GM19468 (cell line): ENCODE results near the gene NINL.
"Not testable (repeated sequence)": the region's sequence is repeated elsewhere in the genome, so short reads cannot be mapped to it uniquely, and the experiment has no call there.

Experiments used
- ATAC-seq: cut with Tn5 transposase; IDR thresholded peaks from one replicate; pipeline ENCODE4 v1.9.1; 2021; ENCODE audit warnings: mild to moderate bottlenecking, moderate library complexity, moderate number of reproducible peaks; ENCODE audit not compliant: unreplicated experiment; ENCODE audit errors: extremely low read depth

Gene NINL

DNA sequence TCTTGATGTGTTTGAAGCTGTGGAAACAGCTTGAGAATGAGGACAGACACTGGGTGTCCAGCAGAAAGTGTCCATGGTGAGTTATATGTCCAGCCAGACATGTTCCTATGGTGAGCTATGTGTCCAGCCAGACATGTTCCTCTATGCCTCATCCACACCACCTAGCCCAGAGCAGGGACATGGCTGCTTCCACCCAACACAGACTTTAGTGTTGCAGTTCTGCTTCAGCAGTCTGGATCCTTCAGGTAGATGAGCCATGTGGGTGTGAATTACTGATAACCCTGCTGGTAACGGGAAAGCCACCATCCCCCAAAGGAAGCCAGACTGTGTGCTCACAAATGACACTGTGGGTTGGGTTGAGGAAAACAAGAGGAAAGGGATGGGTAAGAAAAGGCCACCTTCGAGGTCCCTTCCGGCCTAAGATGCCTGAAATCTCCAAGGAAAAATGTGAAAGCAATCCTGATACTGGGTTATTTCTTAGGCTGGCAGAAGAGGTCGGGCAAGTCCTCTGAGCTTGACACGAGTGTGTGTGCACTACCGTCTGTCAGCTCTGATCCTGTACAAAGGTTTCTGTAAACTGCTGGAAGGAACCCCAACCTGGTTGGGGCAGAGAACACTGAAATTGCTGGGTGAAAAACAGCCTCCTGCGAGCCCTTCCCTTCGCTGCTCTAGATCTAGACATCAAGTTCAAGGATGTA, 77.8 kb downstream of the NINL start:
- no peak for ATAC-seq

GRCh38 chr20:25504366-25505135, 80.8 kb downstream of the NINL start:
- no peak for ATAC-seq

DNA sequence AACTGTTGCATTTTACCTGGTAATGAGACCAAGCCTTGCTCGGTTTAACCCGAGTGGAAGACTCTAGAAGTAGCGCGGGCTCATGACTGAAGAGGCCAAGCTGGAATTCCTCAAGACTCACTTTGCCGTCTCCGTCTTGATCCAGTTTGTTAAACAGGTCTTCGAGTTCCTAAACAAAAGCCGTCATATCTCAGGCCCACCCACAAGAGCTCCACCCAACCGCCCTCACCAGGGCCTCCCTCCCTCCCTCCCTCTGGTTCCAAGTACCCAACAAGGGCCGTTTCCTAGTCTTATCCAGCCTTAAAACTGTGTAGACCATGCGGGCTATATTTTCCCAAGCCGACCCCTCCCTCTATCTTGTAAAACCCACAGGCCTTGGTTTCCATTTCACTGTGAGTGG, 81.4 kb downstream of the NINL start:
- no peak for ATAC-seq

- ATAC-seq, result not testable (repeated sequence)
Measured at GRCh38 chr20:25503051-25503639, 82.2 kb downstream of the NINL start.

- no peak for ATAC-seq
Measured at GRCh38 chr20:25500880-25501351, 84.4 kb downstream of the NINL start.

DNA sequence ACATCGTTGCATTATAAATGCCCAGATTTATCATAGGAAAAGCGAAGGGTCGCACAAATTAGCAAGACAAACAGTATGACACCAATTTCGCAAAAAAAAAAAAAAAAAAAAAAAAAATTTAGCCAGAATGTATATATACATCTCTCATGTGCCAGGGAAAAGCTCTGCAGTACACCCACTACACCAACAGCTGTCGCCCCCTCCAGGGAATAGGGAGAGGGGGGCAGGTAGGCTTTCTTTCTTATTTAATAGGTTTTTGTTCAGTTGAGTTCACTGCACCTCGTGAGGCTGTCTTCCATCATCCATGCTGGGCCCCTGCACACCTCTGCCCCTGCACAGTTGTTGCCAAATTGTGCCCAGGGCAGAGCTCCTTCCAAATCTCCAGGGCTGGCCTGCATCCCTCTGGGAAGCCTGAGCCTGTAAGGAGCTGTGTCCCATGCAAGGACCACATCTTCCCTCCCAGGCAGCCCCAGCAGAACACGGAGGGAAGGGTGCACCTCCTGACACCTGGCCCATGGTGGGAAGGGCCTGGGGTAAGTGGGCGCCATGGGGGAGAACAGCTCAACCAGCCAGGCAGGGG, 85.4 kb downstream of the NINL start:
- no peak for ATAC-seq

DNA sequence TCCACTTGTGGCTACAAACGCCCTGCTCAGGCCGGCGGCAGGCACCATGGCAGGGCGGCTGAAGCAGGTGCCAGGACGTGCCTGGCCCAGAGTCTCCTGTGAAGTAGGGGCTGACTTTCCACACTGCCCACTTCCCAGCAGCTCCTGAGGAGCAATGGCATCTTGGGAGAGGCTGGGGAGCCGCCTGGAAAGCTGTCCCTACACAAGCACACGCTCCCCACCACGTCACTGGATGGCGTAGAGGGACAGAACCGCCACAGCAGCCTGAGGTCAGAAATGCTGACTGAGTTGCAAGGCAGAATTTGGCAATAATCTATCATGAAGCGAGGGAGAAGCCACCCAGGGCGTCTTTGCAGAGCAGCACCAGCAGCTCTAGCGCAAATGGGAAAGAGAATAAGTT, 86.3 kb downstream of the NINL start:
- ATAC-seq, result no peak

GRCh38 chr20:25498280-25498606, 87.1 kb downstream of the NINL start:
- ATAC-seq, result no peak

- ATAC-seq, result no peak
Measured at GRCh38 chr20:25497586-25498279, 87.6 kb downstream of the NINL start.

- no peak for ATAC-seq
Measured at GRCh38 chr20:25496968-25497401, 88.3 kb downstream of the NINL start.

DNA sequence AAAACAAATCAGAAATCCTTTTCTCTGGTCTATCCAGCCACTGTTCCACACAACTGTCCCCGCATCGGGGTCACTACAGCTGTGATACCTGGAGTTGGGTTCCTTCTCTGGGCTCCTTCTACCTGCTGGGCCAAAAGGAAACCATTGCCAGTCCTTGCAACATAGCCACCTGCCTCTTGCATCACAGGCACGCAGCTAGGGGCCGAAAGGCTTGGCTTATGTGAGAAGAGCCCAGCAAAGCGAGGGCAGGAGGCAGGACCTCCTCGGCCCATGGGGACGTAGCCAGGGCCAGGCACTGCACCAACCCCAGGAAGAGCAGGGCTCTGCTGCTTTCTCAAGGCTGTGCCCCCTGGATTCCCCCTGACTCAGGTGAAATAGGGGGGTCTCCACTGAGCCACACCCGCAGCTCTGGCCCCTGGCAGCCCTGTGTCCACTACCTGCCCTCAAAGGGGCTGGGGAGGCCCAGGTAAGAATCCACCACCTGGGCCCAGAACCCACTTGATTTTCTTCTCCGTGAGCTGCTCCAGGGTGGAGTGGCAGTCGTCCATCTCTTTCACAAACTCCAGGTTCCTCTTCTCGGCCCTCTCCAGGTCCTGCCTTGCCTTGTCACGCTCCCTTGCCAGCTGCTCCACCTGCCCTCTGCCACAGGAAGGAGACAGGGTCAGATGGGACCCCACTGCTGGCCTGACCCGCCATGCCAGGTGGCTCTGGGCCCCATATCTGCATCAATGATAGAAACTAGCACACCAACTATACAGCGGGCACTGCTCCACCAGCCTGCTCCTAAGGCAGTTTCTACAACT, 89.0 kb downstream of the NINL start:
- no peak for ATAC-seq

- no peak for ATAC-seq
Measured at GRCh38 chr20:25495189-25495824, 90.0 kb downstream of the NINL start.

DNA sequence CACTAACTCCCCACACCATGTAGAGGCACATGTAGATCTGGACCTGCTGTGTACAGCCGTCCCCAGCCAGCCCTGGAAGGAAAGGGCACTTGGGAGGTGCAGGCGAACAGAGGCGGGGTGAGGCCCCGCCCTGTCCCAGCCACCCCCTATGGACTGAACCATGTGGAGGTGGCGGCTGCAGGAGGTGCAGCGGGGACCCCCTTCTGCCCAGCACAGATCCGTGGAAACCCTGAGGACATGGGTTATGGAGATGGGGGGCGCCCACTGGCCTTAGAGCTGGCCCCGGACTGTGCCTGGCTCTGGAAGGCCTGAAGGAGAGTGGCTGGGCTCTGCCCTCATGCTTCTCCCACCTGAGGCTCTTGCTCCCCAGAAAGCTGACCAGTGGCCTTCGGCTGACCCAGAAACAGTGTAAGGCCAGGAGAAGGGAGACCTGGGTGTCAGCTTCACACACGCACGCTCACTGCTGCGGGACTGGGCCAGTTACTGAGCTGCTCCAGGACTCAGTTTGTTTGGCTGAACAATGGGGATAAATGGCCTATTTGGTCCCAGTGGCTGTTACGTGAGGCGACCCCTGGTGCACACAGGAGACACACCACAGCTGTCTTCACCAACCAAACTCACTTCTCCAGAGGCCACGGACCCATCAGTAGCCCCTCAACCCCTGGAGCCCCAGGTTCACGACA, 90.7 kb downstream of the NINL start:
- no peak for ATAC-seq

- ATAC-seq, result no peak
Measured at GRCh38 chr20:25493748-25494505, 91.4 kb downstream of the NINL start.

DNA sequence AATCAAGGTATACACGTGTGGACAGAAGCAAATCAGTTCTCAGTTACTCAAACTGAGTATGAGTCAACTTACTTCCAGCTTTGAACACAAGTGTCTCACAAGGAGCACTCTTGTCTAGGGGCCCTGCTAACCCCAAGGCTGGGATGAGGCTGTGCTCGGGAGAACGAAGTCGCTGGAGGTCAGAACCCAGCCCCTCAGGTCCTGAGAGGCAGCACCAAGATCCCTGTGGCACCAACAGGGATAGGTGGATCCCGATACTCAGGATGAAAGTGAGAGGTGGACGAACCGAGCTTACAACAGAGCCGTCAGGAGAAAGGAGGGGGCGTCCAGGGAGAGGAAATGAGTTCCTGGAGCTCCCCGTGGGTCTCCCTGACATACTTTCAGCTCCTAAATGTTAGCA, 92.2 kb downstream of the NINL start:
- ATAC-seq, result no peak

DNA sequence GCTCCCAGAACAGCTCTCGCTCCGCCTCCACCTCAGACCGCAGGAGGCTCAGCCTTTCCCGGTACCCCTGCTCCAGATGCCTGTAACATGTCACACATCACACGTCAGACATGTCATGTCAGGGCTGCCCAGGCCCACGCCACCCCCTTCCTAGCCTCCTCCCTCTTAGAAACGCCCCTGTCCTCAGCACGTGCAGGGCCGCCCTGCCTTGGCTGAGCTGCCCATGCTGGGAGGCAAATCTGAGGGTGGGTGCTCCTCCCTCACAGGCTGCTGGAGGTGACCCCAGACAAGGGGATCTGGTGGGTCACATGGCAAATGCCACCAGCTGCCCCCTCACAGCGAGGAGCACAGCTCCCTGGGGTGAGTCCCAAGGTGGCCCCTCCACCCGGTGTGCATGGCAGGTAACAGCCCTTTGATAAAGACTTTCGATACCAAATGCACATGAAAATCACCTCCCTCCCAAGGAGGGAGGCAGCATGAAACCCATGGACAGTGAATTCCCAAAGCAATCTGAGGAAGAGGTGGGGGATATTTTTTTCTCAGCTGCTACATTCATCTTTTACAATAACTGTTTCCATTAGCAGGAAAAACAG, 93.8 kb downstream of the NINL start:
- no peak for ATAC-seq

DNA sequence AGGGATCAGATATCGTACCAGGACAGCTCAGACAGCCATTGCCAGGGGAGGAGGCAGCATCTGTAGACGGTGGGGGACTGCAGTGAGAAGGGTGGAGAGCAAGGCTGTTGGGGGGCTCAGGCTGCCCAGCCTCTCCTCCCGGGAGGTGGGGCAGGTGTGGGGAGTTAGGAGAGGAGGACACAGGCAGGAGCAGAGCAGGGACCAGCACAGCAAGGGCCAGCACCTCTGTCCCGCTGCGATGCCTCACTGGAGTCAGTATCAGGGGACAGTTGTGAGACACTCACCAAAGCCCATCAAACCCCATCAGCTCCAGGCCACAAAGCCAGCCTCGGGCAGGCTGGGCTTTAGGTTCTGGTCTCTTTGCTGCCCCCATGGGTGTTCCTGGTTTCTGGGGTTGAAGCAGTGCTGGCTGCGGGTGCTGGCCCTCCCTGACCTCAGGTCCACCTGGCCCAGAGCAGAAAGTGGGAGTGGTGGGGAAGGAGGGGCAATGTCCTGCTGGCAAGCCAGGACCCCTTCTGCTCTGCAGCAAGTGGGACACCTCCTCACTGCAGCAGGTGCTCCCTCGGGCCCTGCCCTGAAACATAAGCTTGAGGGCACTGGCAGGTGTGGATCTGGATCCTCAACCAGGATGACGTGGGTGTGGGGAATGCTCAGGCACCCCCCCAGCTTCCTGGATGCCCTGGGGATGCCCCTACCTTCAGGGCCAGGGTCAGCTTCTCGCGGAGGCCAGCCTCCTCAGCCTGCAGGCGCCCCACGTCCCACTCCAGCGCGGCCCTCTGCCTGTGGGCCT, 94.5 kb downstream of the NINL start:
- no peak for ATAC-seq
